OCI-LY7 (cell line): Measurements from ENCODE around the gene RBM4.

ENCODE experiments used
- EZH2phosphoT487 ChIP-seq: fragments of 200-600 bp; sonication (generic); IDR thresholded peaks from 2 replicates; pipeline ENCODE4 v1.6.1; 2018; ENCODE audit warnings: low read depth, borderline replicate concordance, mild to moderate bottlenecking, mixed run types, antibody characterized with exemption, low read length, moderate library complexity, mixed read lengths
- TF ChIP-seq, protein P1 (sequence below): fragments of 200-600 bp; sonication (generic); conservative IDR thresholded peaks from 2 replicates; pipeline ENCODE4 v1.5.1; 2014; ENCODE audit warnings: mild to moderate bottlenecking, antibody characterized with exemption, low read length, moderate library complexity, mixed read lengths

DNA sequence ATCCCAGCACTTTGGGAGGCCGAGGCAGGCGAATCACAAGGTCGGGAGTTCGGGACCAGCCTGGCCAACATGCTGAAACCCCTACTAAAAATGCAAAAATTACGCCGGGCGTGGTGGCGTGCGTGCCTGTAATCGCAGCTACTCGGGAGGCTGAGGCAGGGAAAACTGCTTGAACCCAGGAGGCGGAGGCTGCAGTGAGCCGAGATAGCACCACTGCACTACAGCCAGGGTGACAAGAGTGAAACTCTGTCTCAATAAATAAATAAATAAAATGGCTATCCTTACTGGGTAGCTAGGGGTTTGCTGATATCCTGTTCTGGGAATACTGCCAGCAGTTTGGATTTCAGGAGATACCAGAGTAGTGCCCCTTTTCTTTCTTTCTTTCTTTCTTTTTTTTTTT is 24.4 kb upstream of the RBM4 start:
- TF ChIP-seq, protein P1, sequence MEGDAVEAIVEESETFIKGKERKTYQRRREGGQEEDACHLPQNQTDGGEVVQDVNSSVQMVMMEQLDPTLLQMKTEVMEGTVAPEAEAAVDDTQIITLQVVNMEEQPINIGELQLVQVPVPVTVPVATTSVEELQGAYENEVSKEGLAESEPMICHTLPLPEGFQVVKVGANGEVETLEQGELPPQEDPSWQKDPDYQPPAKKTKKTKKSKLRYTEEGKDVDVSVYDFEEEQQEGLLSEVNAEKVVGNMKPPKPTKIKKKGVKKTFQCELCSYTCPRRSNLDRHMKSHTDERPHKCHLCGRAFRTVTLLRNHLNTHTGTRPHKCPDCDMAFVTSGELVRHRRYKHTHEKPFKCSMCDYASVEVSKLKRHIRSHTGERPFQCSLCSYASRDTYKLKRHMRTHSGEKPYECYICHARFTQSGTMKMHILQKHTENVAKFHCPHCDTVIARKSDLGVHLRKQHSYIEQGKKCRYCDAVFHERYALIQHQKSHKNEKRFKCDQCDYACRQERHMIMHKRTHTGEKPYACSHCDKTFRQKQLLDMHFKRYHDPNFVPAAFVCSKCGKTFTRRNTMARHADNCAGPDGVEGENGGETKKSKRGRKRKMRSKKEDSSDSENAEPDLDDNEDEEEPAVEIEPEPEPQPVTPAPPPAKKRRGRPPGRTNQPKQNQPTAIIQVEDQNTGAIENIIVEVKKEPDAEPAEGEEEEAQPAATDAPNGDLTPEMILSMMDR, result no peak
- TF ChIP-seq EZH2phosphoT487, result no peak
